Suprapubic skin (tissue), 4 donors: Measurements from ENCODE around the gene ALG5. TPM values are rescaled to one million over a fixed set of nuclear protein-coding genes. Genes with fewer than 3 reads are reported as not detected.

Source experiments
- DNase-seq, 2 donors: peaks; one replicate each; pipeline ENCODE4 v3.0.0-alpha.2; 2019; ENCODE audit warnings: low spot score in 2 of 2
- H3K27ac ChIP-seq: fragments of 200-600 bp; sonication (generic); one replicate; pipeline ENCODE4 v1.5.1; 2019
- H3K27me3 ChIP-seq: fragments of 200-600 bp; sonication (generic); one replicate; pipeline ENCODE4 v1.5.1; 2019
- H3K36me3 ChIP-seq: fragments of 200-600 bp; sonication (generic); one replicate; pipeline ENCODE4 v1.5.1; 2019
- H3K4me1 ChIP-seq: fragments of 200-600 bp; sonication (generic); one replicate; pipeline ENCODE4 v1.5.1; 2019
- H3K4me3 ChIP-seq: fragments of 200-600 bp; sonication (generic); one replicate; pipeline ENCODE4 v1.5.1; 2019; ENCODE audit warnings: mild to moderate bottlenecking
- H3K9me3 ChIP-seq: fragments of 200-600 bp; sonication (generic); one replicate; pipeline ENCODE4 v1.5.1; 2019
- EP300 ChIP-seq: sonication (generic); formaldehyde crosslinking; IDR thresholded peaks from one replicate; pipeline ENCODE4 v1.6.1; 2017; ENCODE audit warnings: antibody characterized with exemption
- POLR2A ChIP-seq, 2 donors: fragments of 450-650 bp; IDR thresholded peaks; one replicate each; pipeline ENCODE4 v1.6.1; 2017; ENCODE audit warnings: antibody characterized with exemption in 2 of 2, mild to moderate bottlenecking in 2 of 2, moderate library complexity in 2 of 2
- POLR2AphosphoS5 ChIP-seq, 3 donors: sonication (generic); formaldehyde crosslinking; IDR thresholded peaks; one replicate each; pipeline ENCODE4 v1.6.1; 2017; ENCODE audit warnings: antibody characterized with exemption in 3 of 3
- WGBS: methylation state at CpG from one replicate; pipeline ENCODE4 v1.1.5; 2018; 5-methylcytosine and 5-hydroxymethylcytosine counted together
- total RNA-seq, 4 donors: library from RNA; depleted of rRNA; stranded (reverse); fragments of >200 nt; gene quantifications; one replicate each; pipeline ENCODE4 v1.1.0, GENCODE V29; 2016
- TF ChIP-seq, protein P1 (sequence below), 2 donors: fragments of 200-600 bp in 1 of 2; fragments of 450-650 bp in 1 of 2; sonication (generic) in 1 of 2; IDR thresholded peaks; one replicate each; pipeline ENCODE4 v1.5.1; 2016 to 2019; ENCODE audit warnings: antibody characterized with exemption in 2 of 2, mild to moderate bottlenecking in 1 of 2, moderate library complexity in 1 of 2

ALG5 gene
- total RNA-seq, 4 donors from 2014 or later = 9.3 to 20.6 (median 16.7) TPM

DNA sequence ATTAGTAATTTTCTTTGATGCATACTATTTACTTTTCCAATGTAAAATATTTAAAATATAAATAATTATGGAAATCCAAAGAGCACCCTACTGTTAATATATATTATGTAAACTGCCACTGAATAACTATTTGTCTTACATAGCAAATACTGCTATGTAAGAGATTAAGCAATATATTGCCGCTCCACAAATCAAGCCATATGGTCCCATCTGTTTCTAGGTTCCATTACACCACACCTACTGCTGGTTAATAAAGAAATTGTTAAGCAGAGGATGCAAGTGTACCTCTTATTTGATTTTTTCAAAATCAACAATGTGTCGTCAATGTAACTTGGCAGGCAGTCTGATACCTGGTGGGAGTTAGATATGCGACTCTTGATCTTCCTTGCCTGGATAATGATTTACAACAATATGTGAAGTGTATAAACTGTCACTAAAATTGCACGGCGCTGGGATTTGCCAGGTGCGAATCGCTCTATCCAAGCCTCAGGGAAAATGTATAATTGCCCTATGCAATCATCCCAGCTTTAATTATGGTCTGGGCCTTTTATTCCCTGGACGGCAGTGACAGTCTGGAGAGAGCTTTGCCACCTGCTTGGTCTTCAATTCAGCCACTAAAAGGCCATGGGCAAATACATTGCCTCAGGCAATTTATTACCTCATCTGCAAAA lies 95.1 kb downstream of the ALG5 start:
- TF ChIP-seq POLR2A (IDR thresholded peaks at IDR 0.05) = no peak
- TF ChIP-seq EP300 = no peak
- TF ChIP-seq POLR2AphosphoS5 (IDR thresholded peaks at IDR 0.05) = no peak
- TF ChIP-seq, protein P1, sequence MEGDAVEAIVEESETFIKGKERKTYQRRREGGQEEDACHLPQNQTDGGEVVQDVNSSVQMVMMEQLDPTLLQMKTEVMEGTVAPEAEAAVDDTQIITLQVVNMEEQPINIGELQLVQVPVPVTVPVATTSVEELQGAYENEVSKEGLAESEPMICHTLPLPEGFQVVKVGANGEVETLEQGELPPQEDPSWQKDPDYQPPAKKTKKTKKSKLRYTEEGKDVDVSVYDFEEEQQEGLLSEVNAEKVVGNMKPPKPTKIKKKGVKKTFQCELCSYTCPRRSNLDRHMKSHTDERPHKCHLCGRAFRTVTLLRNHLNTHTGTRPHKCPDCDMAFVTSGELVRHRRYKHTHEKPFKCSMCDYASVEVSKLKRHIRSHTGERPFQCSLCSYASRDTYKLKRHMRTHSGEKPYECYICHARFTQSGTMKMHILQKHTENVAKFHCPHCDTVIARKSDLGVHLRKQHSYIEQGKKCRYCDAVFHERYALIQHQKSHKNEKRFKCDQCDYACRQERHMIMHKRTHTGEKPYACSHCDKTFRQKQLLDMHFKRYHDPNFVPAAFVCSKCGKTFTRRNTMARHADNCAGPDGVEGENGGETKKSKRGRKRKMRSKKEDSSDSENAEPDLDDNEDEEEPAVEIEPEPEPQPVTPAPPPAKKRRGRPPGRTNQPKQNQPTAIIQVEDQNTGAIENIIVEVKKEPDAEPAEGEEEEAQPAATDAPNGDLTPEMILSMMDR (IDR thresholded peaks at IDR 0.05) = no peak
- Histone ChIP-seq H3K4me3 (no peak overlapping the region), H3K4me1 (no peaks in the 10 kb centered on the region), H3K27me3 (no peaks in the 10 kb centered on the region), H3K9me3 (no peaks in the 10 kb centered on the region), H3K27ac (no peak overlapping the region), H3K36me3 (no peaks in the 10 kb centered on the region)
- WGBS = 74% methylated on average over 8 of the region's 8 CpGs
- no peak for DNase-seq

Other genes with a start within 250 kb of the ALG5 start
- gene RFXAP, start 180.1 kb downstream of the ALG5 start, total RNA-seq = 1 to 10 TPM; 1.8 to 4.7 (median 2.2) TPM
- gene SMAD9, start 79.1 kb downstream of the ALG5 start, total RNA-seq = 1 to 10 TPM in 3 of 4 donors, under 1 TPM in 1; 0.98 to 4.1 (median 2.1) TPM
- 100 to 1,000 TPM in 1 of 4 donors, 10 to 100 TPM in 3; 21.8 to 136 (median 23.4) TPM for gene EXOSC8, start 1.4 kb upstream of the ALG5 start, total RNA-seq
- gene SUPT20H, start 60.3 kb upstream of the ALG5 start, total RNA-seq = 10 to 100 TPM; 18.4 to 74.0 (median 42.9) TPM
- not detected for gene CSNK1A1L, start 106.3 kb upstream of the ALG5 start, total RNA-seq